ENCODE measurements around the gene COQ5.

DNA sequence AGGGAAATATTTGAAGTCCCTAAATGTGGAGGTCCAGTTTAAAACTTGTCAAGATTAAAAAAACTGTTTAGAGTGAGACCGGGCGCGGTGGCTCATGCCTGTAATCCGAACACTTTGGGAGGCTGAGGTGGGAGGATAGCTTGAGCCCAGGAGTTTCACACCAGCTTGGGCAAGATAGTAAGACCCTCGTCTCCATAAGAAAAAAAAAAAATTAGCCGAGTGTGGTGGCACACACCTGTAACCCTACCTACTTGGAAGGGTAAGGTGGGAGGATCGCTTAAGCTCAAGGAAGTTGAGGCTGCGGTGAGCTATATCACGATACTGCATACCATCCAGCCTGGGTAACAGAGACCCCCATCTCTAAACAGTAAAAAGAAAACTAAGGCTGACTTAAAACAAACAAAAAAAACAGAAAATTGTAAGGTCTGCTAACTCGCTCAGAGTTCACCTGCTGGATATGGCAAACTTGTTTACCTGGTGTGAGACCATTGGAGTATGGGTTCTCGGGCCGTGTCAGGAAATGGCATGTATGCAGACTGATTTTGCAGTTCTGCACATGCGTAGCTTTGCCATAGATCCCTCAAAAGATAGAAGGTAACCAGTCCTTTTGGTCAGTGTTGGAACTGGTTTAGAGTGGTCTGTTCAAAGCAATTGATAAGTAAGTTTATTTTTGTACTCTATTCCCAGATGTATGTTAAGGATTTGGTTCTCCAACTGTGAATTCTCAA is 7.3 kb upstream of the COQ5 start:
- TF ChIP-seq, protein P1, sequence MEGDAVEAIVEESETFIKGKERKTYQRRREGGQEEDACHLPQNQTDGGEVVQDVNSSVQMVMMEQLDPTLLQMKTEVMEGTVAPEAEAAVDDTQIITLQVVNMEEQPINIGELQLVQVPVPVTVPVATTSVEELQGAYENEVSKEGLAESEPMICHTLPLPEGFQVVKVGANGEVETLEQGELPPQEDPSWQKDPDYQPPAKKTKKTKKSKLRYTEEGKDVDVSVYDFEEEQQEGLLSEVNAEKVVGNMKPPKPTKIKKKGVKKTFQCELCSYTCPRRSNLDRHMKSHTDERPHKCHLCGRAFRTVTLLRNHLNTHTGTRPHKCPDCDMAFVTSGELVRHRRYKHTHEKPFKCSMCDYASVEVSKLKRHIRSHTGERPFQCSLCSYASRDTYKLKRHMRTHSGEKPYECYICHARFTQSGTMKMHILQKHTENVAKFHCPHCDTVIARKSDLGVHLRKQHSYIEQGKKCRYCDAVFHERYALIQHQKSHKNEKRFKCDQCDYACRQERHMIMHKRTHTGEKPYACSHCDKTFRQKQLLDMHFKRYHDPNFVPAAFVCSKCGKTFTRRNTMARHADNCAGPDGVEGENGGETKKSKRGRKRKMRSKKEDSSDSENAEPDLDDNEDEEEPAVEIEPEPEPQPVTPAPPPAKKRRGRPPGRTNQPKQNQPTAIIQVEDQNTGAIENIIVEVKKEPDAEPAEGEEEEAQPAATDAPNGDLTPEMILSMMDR (IDR thresholded peaks at IDR 0.05 in 2 of 3, conservative IDR thresholded peaks at IDR 0.05 in 1 of 3; ENCODE audit: borderline replicate concordance in 1 of 3, insufficient read depth in 1 of 3, low read depth in 2 of 3, low read length in 2 of 3): no peak
- TF ChIP-seq POLR2A (IDR thresholded peaks at IDR 0.05; ENCODE audit: borderline replicate concordance, extremely low read depth, insufficient read depth, insufficient read length) (no peak), SIN3A (IDR thresholded peaks at IDR 0.05; ENCODE audit: low read depth) (no peak), YY1 (IDR thresholded peaks at IDR 0.05; ENCODE audit: extremely low read depth, insufficient replicate concordance, low read depth, low read length) (no peak), JUND (IDR thresholded peaks at IDR 0.05) (no peak), ZNF274 (IDR thresholded peaks at IDR 0.05; ENCODE audit: low read depth, low read length) (no peak), EZH2phosphoT487 (IDR thresholded peaks at IDR 0.05; ENCODE audit: borderline replicate concordance) (no peak)
- TF ChIP-seq, protein P2, sequence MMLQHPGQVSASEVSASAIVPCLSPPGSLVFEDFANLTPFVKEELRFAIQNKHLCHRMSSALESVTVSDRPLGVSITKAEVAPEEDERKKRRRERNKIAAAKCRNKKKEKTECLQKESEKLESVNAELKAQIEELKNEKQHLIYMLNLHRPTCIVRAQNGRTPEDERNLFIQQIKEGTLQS (IDR thresholded peaks at IDR 0.05): no peak
- TF ChIP-seq, protein P3, sequence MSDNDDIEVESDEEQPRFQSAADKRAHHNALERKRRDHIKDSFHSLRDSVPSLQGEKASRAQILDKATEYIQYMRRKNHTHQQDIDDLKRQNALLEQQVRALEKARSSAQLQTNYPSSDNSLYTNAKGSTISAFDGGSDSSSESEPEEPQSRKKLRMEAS (IDR thresholded peaks at IDR 0.05): no peak
- TF ChIP-seq, protein P4, sequence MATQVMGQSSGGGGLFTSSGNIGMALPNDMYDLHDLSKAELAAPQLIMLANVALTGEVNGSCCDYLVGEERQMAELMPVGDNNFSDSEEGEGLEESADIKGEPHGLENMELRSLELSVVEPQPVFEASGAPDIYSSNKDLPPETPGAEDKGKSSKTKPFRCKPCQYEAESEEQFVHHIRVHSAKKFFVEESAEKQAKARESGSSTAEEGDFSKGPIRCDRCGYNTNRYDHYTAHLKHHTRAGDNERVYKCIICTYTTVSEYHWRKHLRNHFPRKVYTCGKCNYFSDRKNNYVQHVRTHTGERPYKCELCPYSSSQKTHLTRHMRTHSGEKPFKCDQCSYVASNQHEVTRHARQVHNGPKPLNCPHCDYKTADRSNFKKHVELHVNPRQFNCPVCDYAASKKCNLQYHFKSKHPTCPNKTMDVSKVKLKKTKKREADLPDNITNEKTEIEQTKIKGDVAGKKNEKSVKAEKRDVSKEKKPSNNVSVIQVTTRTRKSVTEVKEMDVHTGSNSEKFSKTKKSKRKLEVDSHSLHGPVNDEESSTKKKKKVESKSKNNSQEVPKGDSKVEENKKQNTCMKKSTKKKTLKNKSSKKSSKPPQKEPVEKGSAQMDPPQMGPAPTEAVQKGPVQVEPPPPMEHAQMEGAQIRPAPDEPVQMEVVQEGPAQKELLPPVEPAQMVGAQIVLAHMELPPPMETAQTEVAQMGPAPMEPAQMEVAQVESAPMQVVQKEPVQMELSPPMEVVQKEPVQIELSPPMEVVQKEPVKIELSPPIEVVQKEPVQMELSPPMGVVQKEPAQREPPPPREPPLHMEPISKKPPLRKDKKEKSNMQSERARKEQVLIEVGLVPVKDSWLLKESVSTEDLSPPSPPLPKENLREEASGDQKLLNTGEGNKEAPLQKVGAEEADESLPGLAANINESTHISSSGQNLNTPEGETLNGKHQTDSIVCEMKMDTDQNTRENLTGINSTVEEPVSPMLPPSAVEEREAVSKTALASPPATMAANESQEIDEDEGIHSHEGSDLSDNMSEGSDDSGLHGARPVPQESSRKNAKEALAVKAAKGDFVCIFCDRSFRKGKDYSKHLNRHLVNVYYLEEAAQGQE (IDR thresholded peaks at IDR 0.05; ENCODE audit: low read depth): no peak
